HepG2 (cell line): ENCODE results near the gene PGS1. TPM values are rescaled to one million over a fixed set of nuclear protein-coding genes. Genes with fewer than 3 reads are reported as not detected.

ENCODE experiments used
- CEBPZ ChIP-seq: IDR thresholded peaks from 2 replicates; pipeline ENCODE4 v1.6.1; 2012; ENCODE audit warnings: low read length, improper control_type of control experiment
- EEA1 ChIP-seq: sonication (generic); formaldehyde crosslinking; IDR thresholded peaks from 2 replicates; pipeline ENCODE4 v1.5.1; 2020; ENCODE audit warnings: mild to moderate bottlenecking, missing genetic modification reagents, borderline replicate concordance
- MTERF4 ChIP-seq: sonication (generic); formaldehyde crosslinking; IDR thresholded peaks from 2 replicates; pipeline ENCODE4 v1.8.0; 2023; ENCODE audit warnings: mild to moderate bottlenecking, missing genetic modification reagents
- NR2F6 ChIP-seq, 2 experiments: IDR thresholded peaks; 2 replicates each; pipeline ENCODE4 v1.6.1; 2016; ENCODE audit warnings: antibody characterized with exemption in 1 of 2, mild to moderate bottlenecking in 1 of 2
- PRDM4 ChIP-seq: sonication (generic); formaldehyde crosslinking; IDR thresholded peaks from 2 replicates; pipeline ENCODE4 v1.9.0; 2021; ENCODE audit warnings: missing genetic modification reagents, borderline replicate concordance
- SNRNP70 ChIP-seq: fragments of 200-400 bp; formaldehyde crosslinking; IDR thresholded peaks from 2 replicates; pipeline ENCODE4 v1.6.1; 2017; ENCODE audit warnings: mild to moderate bottlenecking, low read depth, low read length, moderate library complexity
- ZSCAN5A ChIP-seq: sonication (generic); formaldehyde crosslinking; IDR thresholded peaks from 2 replicates; pipeline ENCODE4 v1.8.0; 2022; ENCODE audit warnings: mild to moderate bottlenecking, missing genetic modification reagents, borderline replicate concordance
- polyA plus RNA-seq, 8 experiments: library from polyadenylated mRNA; depleted of rRNA in 3 of 8; stranded (reverse) in 7 of 8; unstranded in 1 of 8; fragments of >200 nt; fragmentation: Illumina TruSeq in 4 of 8; extraction: Trizol in 4 of 8; gene quantifications; 2 replicates each; pipeline versions ENCODE4 v1.2.1 to v1.2.3, GENCODE V29; 2011 to 2016; ENCODE audit warnings: low read depth in 4 of 8, missing spikeins in 1 of 8, mixed read lengths in 1 of 8; ENCODE audit not compliant: insufficient read depth in 1 of 8
- total RNA-seq, 5 experiments: library from RNA; depleted of rRNA; stranded (reverse); fragments of >200 nt; fragmentation: Illumina TruSeq; extraction: Trizol; gene quantifications; 2 replicates each; pipeline ENCODE4 v1.2.3, GENCODE V29; 2016; ENCODE audit warnings: low read depth in 1 of 5

Gene PGS1
- total and polyA plus RNA-seq, 2 of the 13 experiments (the other 11 are each of a cell fraction or from before 2014, with no cell fraction given): 25.9 to 31.5 TPM

GRCh38 chr17:78341559-78342448, 36.6 kb upstream of the PGS1 start (continued):
- TF ChIP-seq SNRNP70: no peak
- TF ChIP-seq PRDM4 (CRISPR knock-in tag): no peak
- 0 out of 2 replicates have a peak, but pooled peaks have one; percentile 48 for TF ChIP-seq EEA1 (CRISPR knock-in tag)
- TF ChIP-seq NR2F6 (IDR thresholded peaks at IDR 0.05): no peak
- TF ChIP-seq NR2F6 (CRISPR knock-in tag; IDR thresholded peaks at IDR 0.05): no peak
- TF ChIP-seq CEBPZ: no peak
- TF ChIP-seq MTERF4: no peak
- no peak for TF ChIP-seq ZSCAN5A (CRISPR knock-in tag)
- TF ChIP-seq, all 625 proteins: peak for 18
